Measurements from ENCODE around the gene FAM229A.
"Not testable (repeated sequence)": the region's sequence is repeated elsewhere in the genome, so short reads cannot be mapped to it uniquely, and the experiment has no call there.

The FAM229A gene, protein sequence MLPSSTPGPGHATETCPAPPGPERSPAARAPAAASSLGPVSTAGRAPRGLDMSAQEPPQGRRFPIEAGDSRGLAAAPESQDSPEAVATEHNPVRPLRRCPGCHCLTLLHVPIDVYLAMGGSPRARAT

DNA sequence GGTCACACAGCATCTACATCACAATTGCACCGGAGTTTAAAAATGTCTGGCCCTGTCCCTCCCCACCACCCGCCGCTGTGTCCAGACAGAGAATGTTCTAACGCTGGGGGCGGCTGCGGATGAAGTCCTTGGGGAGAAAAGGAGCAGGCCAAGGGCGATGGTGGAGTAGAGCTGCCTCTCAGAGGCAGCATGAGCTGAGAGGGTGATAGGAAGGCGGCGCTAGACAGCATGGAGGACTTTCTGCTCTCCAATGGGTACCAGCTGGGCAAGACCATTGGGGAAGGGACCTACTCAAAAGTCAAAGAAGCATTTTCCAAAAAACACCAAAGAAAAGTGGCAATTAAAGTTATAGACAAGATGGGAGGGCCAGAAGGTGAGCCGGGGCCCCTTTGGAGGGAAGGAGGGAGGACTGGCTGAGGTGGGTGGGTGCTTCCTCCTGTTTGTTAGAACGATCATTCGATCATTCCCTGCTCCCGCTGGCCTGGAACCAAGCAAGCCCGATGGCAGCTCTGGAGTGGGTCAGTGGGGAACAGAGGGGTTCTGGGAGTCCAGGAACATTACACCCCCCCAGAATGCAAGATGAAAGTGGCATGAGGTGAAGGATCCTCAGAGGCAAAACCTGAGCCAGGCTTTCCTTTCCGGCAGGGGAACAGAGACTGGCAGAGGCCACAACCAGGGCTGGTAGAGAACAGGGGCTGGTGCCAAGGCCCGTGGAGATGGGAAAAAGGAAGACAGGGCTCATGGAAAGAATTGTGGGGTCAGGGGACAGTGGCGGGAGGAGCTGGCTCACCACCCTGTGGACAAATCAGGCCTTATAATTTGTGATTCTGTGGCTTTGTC, at the start of gene FAM229A, which contains the start of gene TSSK3:
TSS of gene FAM229A (minus strand) at position 12 of the 840 bp plus-strand sequence. CDS start 394 bp downstream, outside the sequence.
TSS of gene TSSK3 (plus strand) at position 66 of the 840 bp plus-strand sequence. CDS start at position 229, 163 bp downstream.
- DNase-seq, result no peak

GRCh38 chr1:32411261-32411660, 49.0 kb upstream of the FAM229A start:
- DNase-seq, result peak; percentile 82

GRCh38 chr1:32406629-32407111, 44.4 kb upstream of the FAM229A start:
- DNase-seq, result no peak

DNA sequence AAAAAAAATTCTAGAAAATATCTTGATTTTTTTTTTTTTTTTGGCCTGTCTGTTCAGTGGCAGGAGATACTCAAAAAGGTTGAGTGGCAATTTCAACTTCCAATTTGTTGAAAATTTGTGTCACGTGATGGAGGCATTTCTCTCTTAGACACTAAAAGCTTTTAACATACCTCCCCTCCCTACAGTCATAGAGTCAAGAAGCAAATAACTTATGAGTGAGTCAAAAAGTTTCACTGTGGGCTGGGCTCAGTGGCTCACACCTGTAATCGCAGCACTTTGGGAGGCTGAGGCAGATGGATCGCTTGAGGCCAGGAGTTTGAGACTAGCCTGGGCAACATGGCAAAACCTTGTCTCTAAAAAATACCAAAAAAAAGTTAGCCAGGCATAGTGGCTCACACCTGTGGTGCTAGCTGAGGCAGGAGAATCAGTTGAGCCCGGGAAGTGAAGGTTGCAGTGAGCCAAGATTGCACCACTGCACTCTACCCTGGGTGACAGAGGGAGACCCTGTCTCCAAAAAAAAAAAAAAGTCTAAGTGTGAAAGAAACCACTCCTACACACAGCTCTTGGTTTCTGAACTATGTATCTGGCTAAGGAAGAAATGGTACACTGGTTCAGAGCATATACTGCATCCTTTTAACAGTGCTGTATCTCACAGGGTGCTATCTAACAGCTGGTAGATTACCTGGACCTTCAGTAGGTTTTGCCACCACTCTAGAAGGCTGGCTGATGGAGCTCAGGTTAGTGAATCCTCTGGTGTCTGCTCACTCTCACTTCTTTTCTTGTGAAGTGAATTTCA, 43.6 kb upstream of the FAM229A start:
- DNase-seq, result no peak

GRCh38 chr1:32404946-32405345, 42.7 kb upstream of the FAM229A start:
- DNase-seq, result peak; percentile 84

GRCh38 chr1:32400876-32401631, 38.8 kb upstream of the FAM229A start:
- peak; percentile 97 for DNase-seq

DNA sequence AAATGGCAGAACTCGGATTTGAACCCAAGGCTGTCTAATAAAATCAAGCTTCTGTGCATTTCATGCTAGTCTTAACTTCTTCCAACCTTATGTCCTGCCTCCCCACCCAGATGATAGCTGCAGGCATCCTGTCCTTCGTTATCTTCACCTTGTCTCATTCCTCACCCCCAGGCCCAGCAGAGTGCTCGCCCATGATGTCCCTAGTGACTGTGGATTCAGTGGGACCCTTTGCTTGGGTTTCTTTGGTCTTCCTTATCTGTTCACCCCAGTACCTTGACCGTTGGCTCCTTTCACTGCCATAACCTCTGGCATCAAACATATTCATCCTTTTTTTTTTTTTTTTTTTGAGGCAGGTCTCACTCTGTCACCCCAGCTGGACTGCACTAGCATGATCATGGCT, 37.6 kb upstream of the FAM229A start:
- no peak for DNase-seq

DNA sequence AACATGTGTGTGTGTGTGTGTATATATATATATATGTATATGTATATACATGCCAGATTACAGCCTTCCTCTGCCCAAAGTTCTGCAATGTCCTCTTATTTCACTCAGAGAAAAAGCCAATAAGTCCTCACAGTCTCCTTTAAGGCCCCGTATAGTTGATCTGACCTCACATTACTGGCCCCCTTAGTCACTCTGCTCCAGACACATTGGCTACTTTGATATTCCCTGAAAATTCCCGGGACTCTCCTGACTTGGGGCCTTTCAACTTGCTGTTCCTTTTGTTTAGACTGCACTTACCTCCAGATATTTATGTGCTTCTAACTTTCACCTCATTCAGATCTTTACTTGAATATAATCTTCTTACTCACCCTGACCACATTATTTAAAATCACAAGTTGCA, 36.1 kb upstream of the FAM229A start:
- no peak for DNase-seq

- DNase-seq, result not testable (repeated sequence)
These were observed 34.2 kb upstream of the FAM229A start for GRCh38 chr1:32396524-32396923.

DNA sequence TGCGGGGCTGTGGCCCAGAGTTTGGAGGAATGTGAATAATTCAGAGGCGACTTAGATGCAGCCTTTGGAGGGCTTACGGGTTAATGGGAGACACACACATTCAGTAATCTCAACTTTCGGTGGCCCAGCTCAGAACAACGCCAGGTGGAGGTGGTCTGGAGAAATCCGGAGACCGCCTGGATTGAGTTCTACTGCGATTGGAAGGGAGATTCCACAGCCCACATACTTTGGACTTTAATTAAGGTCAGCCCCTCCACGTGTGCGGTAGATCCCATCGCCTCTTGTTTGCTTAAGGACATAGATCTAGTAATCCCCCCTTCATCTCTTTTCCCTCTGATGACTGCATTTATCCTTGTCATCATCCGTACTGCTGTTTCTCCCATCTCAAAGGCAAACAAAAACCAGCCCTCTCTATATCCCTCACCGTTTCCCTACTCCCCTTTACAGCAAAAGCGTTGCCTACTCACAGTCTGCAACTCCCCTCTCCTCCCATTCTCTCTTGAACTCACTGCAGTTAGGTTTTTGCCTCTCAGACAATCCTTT, 32.7 kb upstream of the FAM229A start:
- peak; percentile 86 for DNase-seq

DNA sequence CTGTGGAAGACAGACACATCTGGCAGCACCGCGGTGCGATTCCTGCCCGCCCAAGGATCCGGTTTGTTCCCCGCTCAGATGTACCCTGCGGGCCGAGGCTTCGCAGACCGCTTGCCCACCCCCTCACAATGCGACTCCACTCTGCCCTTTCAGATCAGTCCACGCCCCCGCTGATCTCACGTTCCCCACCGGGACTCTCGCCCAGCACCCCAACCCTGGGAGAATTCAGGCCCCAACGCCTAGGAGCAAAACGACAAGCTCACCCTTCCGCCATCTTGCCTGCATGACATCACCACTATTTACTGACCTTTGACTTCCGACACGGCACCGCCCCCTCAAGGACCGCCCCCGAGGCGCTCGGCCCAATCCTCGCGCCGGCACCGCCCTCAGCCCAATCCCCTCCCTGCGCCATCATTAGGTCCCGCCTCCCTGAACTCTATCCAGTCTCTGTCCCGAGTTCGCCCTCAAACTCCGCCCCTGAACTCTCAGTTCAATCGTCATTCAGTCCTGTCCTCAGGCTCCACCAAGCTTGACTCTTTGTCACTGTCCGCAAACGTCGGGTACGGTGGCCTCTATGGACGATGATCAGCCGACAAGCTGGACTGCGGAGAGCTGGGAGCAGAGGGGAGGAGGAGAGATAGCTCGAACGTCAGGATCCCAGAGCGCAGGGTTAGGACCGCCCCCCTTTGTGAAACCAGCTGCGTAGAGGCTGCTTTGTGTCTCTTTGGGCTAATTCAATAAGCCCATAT, 32.0 kb upstream of the FAM229A start, which contains the start of gene BSDC1:
TSS of gene BSDC1 (minus strand) at position 301 of the 749 bp plus-strand sequence. CDS start at position 274, 27 bp downstream.
- peak; percentile 100 for DNase-seq

GRCh38 chr1:32393832-32394140, 31.5 kb upstream of the FAM229A start:
- DNase-seq, result peak; percentile 61

GRCh38 chr1:32393136-32393535, 30.9 kb upstream of the FAM229A start:
- DNase-seq, result no peak

- DNase-seq, result no peak
These were observed 30.0 kb upstream of the FAM229A start for GRCh38 chr1:32392325-32392724.

GRCh38 chr1:32390904-32391870, 28.9 kb upstream of the FAM229A start:
- no peak for DNase-seq

GRCh38 chr1:32388641-32389040, 26.4 kb upstream of the FAM229A start:
- DNase-seq, result no peak

- DNase-seq, result no peak
These were observed 24.5 kb upstream of the FAM229A start for GRCh38 chr1:32386676-32387392.

- DNase-seq, result no peak
These were observed 17.8 kb upstream of the FAM229A start for GRCh38 chr1:32380057-32380456.

DNA sequence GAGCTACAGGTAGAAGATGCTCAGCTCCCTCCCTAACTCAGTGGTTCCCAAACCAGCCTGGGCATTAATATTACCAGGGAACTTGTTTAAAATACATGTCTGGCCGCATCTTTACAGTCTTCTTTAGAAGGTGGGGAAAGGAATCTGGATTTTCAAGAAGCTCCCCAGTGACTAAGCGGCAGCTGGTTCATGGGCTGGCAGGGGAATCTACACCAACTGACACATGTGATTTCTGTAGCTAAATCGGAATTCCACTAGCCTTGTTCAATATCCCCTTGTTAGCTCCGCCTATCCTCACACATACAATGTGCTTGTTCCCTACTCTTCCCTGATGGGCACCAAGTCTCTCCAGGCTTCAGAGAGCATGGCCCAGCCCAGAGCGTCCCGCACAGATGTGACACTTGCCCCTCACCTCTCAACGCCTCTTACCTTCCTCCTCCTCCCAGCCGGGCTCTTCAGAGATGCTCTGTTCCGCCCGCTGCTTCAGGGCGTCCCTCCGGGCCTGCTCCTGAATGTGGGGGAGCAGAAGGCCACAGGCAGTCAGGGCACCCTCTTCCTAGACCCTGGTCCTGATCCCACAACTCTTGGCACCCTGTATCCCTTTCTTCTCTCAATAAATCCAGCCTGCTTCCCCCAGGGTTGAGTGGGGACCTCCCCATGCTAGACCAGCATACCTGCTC, 15.4 kb upstream of the FAM229A start:
- DNase-seq, result no peak
